H9 (cell line): Measurements from ENCODE around the gene RSPRY1. TPM values are rescaled to one million over a fixed set of nuclear protein-coding genes. Genes with fewer than 3 reads are reported as not detected.

ENCODE experiments used
- DNase-seq: peaks from one replicate; pipeline ENCODE4 v3.0.0-alpha.2; 2017
- H2AFZ ChIP-seq: one replicate; pipeline ENCODE4 v1.6.1; 2013; ENCODE audit warnings: mild to moderate bottlenecking, low read length, control low read depth, moderate library complexity
- H2AK5ac ChIP-seq: 2 replicates; pipeline ENCODE4 v1.6.1; 2013; ENCODE audit warnings: low read length, control low read depth, mixed read lengths; ENCODE audit not compliant: insufficient read length
- H2BK120ac ChIP-seq: one replicate; pipeline ENCODE4 v1.6.1; 2013; ENCODE audit warnings: low read depth, mild to moderate bottlenecking, low read length, control low read depth, inconsistent platforms; ENCODE audit not compliant: poor library complexity, severe bottlenecking
- H2BK12ac ChIP-seq: 2 replicates; pipeline ENCODE4 v1.6.1; 2013; ENCODE audit warnings: low read length, control low read depth, mixed read lengths, low read depth; ENCODE audit not compliant: insufficient read length
- H2BK15ac ChIP-seq: 2 replicates; pipeline ENCODE4 v1.6.1; 2013; ENCODE audit warnings: low read depth, low read length, control low read depth
- H2BK20ac ChIP-seq: one replicate; pipeline ENCODE4 v1.6.1; 2013; ENCODE audit warnings: low read depth, mild to moderate bottlenecking, low read length, control low read depth, inconsistent platforms; ENCODE audit not compliant: poor library complexity, severe bottlenecking
- H2BK5ac ChIP-seq: 2 replicates; pipeline ENCODE4 v1.6.1; 2013; ENCODE audit warnings: low read length, control low read depth, mixed read lengths; ENCODE audit not compliant: insufficient read length
- H3K14ac ChIP-seq: 2 replicates; pipeline ENCODE4 v1.6.1; 2013; ENCODE audit warnings: low read length, control low read depth; ENCODE audit not compliant: insufficient read depth
- H3K18ac ChIP-seq: 2 replicates; pipeline ENCODE4 v1.6.1; 2013; ENCODE audit warnings: low read depth, mild to moderate bottlenecking, mixed read lengths, low read length, control low read depth; ENCODE audit not compliant: insufficient read length
- H3K23ac ChIP-seq: 2 replicates; pipeline ENCODE4 v1.6.1; 2013; ENCODE audit warnings: low read length, control low read depth, mixed read lengths, low read depth; ENCODE audit not compliant: insufficient read length
- H3K23me2 ChIP-seq: 2 replicates; pipeline ENCODE4 v1.6.1; 2013; ENCODE audit warnings: low read depth, mild to moderate bottlenecking, mixed read lengths, low read length, control low read depth; ENCODE audit not compliant: insufficient read length, poor library complexity, severe bottlenecking
- H3K27ac ChIP-seq: 2 replicates; pipeline ENCODE4 v1.5.1; 2013; ENCODE audit warnings: low read length, control low read depth, mixed read lengths, low read depth; ENCODE audit not compliant: insufficient read length
- H3K27me3 ChIP-seq: 2 replicates; pipeline ENCODE4 v1.6.1; 2013; ENCODE audit warnings: low read length, control low read depth, inconsistent platforms; ENCODE audit not compliant: insufficient read depth
- H3K4ac ChIP-seq: 2 replicates; pipeline ENCODE4 v1.6.1; 2013; ENCODE audit warnings: low read depth, mild to moderate bottlenecking, control low read depth, inconsistent platforms, low read length, moderate library complexity
- H3K4me1 ChIP-seq: 2 replicates; pipeline ENCODE4 v1.6.1; 2013; ENCODE audit warnings: low read length, control low read depth, inconsistent platforms; ENCODE audit not compliant: insufficient read depth
- H3K4me2 ChIP-seq: 2 replicates; pipeline ENCODE4 v1.6.1; 2013; ENCODE audit warnings: low read length, control low read depth, mixed read lengths; ENCODE audit not compliant: insufficient read length, insufficient read depth
- H3K56ac ChIP-seq: 2 replicates; pipeline ENCODE4 v1.6.1; 2013; ENCODE audit warnings: low read depth, mild to moderate bottlenecking, mixed read lengths, low read length, control low read depth; ENCODE audit not compliant: insufficient read length
- H3K79me1 ChIP-seq: 2 replicates; pipeline ENCODE4 v1.6.1; 2013; ENCODE audit warnings: low read depth, mild to moderate bottlenecking, moderate library complexity, low read length, control low read depth, inconsistent platforms; ENCODE audit not compliant: insufficient read depth, poor library complexity, severe bottlenecking
- H3K79me2 ChIP-seq: 2 replicates; pipeline ENCODE4 v1.6.1; 2013; ENCODE audit warnings: low read length, control low read depth, inconsistent platforms; ENCODE audit not compliant: insufficient read depth
- H3K9ac ChIP-seq: 2 replicates; pipeline ENCODE4 v1.6.1; 2013; ENCODE audit warnings: low read length, control low read depth, mixed read lengths; ENCODE audit not compliant: insufficient read length; ENCODE audit errors: extremely low read depth
- H3K9me3 ChIP-seq: one replicate; pipeline ENCODE4 v1.6.1; 2013; ENCODE audit warnings: low read depth, low read length, inconsistent platforms; ENCODE audit not compliant: control insufficient read depth
- H3T11ph ChIP-seq: one replicate; pipeline ENCODE4 v1.6.1; 2013; ENCODE audit warnings: mild to moderate bottlenecking, low read length, control low read depth, inconsistent platforms
- H4K20me1 ChIP-seq: one replicate; pipeline ENCODE4 v1.6.1; 2013; ENCODE audit not compliant: control insufficient read depth, insufficient read length, insufficient read depth
- H4K5ac ChIP-seq: 2 replicates; pipeline ENCODE4 v1.6.1; 2013; ENCODE audit warnings: low read depth, mild to moderate bottlenecking, mixed read lengths, low read length, control low read depth; ENCODE audit not compliant: insufficient read length
- H4K8ac ChIP-seq: replicated peaks from 2 replicates; pipeline ENCODE4 v1.6.1; 2013; ENCODE audit warnings: low read length, control low read depth, mixed read lengths, low read depth; ENCODE audit not compliant: insufficient read length
- H4K91ac ChIP-seq: 2 replicates; pipeline ENCODE4 v1.6.1; 2013; ENCODE audit warnings: low read depth, mild to moderate bottlenecking, moderate library complexity, mixed read lengths, low read length, control low read depth; ENCODE audit not compliant: insufficient read length
- H3K27ac Mint-ChIP-seq, 3 experiments: 2 replicates in 2 of 3; 3 replicates in 1 of 3; pipeline ENCODE4 v1.8.0; 2020 to 2021; ENCODE audit warnings: mixed read lengths in 3 of 3, mild to moderate bottlenecking in 1 of 3, moderate library complexity in 1 of 3
- H3K27me3 Mint-ChIP-seq: 2 replicates; pipeline ENCODE4 v1.8.0; 2021; ENCODE audit warnings: low read depth, mild to moderate bottlenecking, moderate library complexity, mixed read lengths
- H3K36me3 Mint-ChIP-seq, 3 experiments: 2 replicates in 2 of 3; 3 replicates in 1 of 3; pipeline ENCODE4 v1.8.0; 2020 to 2021; ENCODE audit warnings: low read depth in 3 of 3, mixed read lengths in 3 of 3; ENCODE audit not compliant: insufficient read depth in 1 of 3
- H3K4me1 Mint-ChIP-seq, 2 experiments: 2 replicates each; pipeline ENCODE4 v1.8.0; 2020; ENCODE audit warnings: mixed read lengths in 2 of 2
- H3K4me3 Mint-ChIP-seq, 2 experiments: 2 replicates in 1 of 2; 3 replicates in 1 of 2; pipeline ENCODE4 v1.8.0; 2020 to 2021; ENCODE audit warnings: mild to moderate bottlenecking in 2 of 2, mixed read lengths in 2 of 2, moderate library complexity in 1 of 2
- H3K9me3 Mint-ChIP-seq, 2 experiments: 2 replicates in 1 of 2; 3 replicates in 1 of 2; pipeline ENCODE4 v1.8.0; 2020; ENCODE audit warnings: mild to moderate bottlenecking in 2 of 2, mixed read lengths in 2 of 2, moderate library complexity in 1 of 2
- CTCF ChIP-seq: fragments of 200-600 bp; sonication (generic); conservative IDR thresholded peaks from 3 replicates; pipeline ENCODE4 v1.8.0; 2021; ENCODE audit warnings: antibody characterized with exemption, mild to moderate bottlenecking
- WGBS: extraction: QIAGEN DNeasy Blood & Tissue Kit; methylation state at CpG from one replicate; pipeline ENCODE4 v1.1.7; 2013; ENCODE audit warnings: missing lambda C conversion rate, low lambda C conversion rate, mixed read lengths; ENCODE audit not compliant: insufficient read length; ENCODE audit errors: extremely low coverage; 5-methylcytosine and 5-hydroxymethylcytosine counted together
- total RNA-seq: library from RNA; stranded (reverse); gene quantifications from 2 replicates; pipeline ENCODE4 v1.2.1, GENCODE V29; 2021

Gene RSPRY1
- total RNA-seq, 1 experiment from 2014 or later: 36.1 TPM

- peak overlapping the region; percentile 82; the same call in 1 of the 2 replicates for H3K14ac ChIP-seq
- no peak overlapping the region for H3T11ph ChIP-seq
- peaks cover 58% of the 10 kb centered on the region for H3K27me3 Mint-ChIP-seq
- H3K9ac ChIP-seq: no peak overlapping the region
- H2BK15ac ChIP-seq: no peak overlapping the region
- no peaks in the 10 kb centered on the region for H3K36me3 Mint-ChIP-seq
- DNase-seq: no peak
- H2AK5ac ChIP-seq: no peak overlapping the region
- no peak for TF ChIP-seq CTCF
- no peak overlapping the region for H4K8ac ChIP-seq
- peak overlapping the region; percentile 73 to 90 for H3K4me3 Mint-ChIP-seq
- H3K27ac ChIP-seq: no peak overlapping the region
- H2BK120ac ChIP-seq: no peak overlapping the region
- no peak overlapping the region for H3K23ac ChIP-seq
- WGBS: no CpG with 5 or more reads among the region's 14 CpGs
- peak overlapping the region; percentile 61 for H3K4me2 ChIP-seq
- H3K9me3 ChIP-seq: no peaks in the 10 kb centered on the region
- H3K56ac ChIP-seq: no peak overlapping the region
- H2BK5ac ChIP-seq: no peak overlapping the region
- H3K27ac Mint-ChIP-seq: no peak overlapping the region
- H2BK12ac ChIP-seq: no peak overlapping the region
- H3K79me1 ChIP-seq: no peaks in the 10 kb centered on the region
- H3K27me3 ChIP-seq: peaks cover 15% of the 10 kb centered on the region; the same call in 1 of the 2 replicates
- 0 out of 5 replicates have a peak, but pooled peaks cover 0 to 2% of the 10 kb centered on the region in 2 experiments for H3K9me3 Mint-ChIP-seq
- no peak overlapping the region for H2AFZ ChIP-seq
- H3K4ac ChIP-seq: no peak overlapping the region
- no peaks in the 10 kb centered on the region for H3K79me2 ChIP-seq
- peaks cover 5% of the 10 kb centered on the region for H3K23me2 ChIP-seq
- H3K4me1 Mint-ChIP-seq: peaks cover 9 to 17% of the 10 kb centered on the region in 2 experiments
- no peak overlapping the region for H2BK20ac ChIP-seq
- no peaks in the 10 kb centered on the region for H3K4me1 ChIP-seq
- no peak overlapping the region for H4K5ac ChIP-seq
- no peak overlapping the region for H4K91ac ChIP-seq
- no peak overlapping the region for H3K18ac ChIP-seq
- no peaks in the 10 kb centered on the region for H4K20me1 ChIP-seq
These were observed 97.8 kb downstream of the RSPRY1 start for GRCh38 chr16:57283959-57284208.
